K562 (cell line): ENCODE results near the gene COL26A1. TPM values are rescaled to one million over a fixed set of nuclear protein-coding genes. Genes with fewer than 3 reads are reported as not detected.

Experiments used
- ATF1 ChIP-seq, 2 experiments: fragments of 450-650 bp in 1 of 2; IDR thresholded peaks; 2 replicates each; pipeline ENCODE4 v1.6.1; 2016; ENCODE audit warnings: missing compliant biosample characterization in 1 of 2, missing genetic modification characterization in 1 of 2
- BRF1 ChIP-seq: IDR thresholded peaks from 3 replicates; pipeline ENCODE4 v1.6.1; 2011; ENCODE audit warnings: borderline replicate concordance, mild to moderate bottlenecking; ENCODE audit not compliant: insufficient read length; ENCODE audit errors: extremely low read depth
- DLX4 ChIP-seq: fragments of 250-450 bp; sonication (Bioruptor Pico); IDR thresholded peaks from 2 replicates; pipeline ENCODE4 v1.6.1; 2021; ENCODE audit warnings: mild to moderate bottlenecking
- EZH2 ChIP-seq: IDR thresholded peaks from 2 replicates; pipeline ENCODE4 v1.6.1; 2012; ENCODE audit warnings: low read depth, mild to moderate bottlenecking, inconsistent platforms, low read length, borderline replicate concordance
- FOSL1 ChIP-seq: fragments of 200-800 bp; sonication (Bioruptor generic); conservative IDR thresholded peaks from 2 replicates; pipeline ENCODE4 v1.6.1; 2016; ENCODE audit warnings: missing genetic modification characterization, missing compliant biosample characterization
- GATA2 ChIP-seq: sonication (generic); formaldehyde crosslinking; IDR thresholded peaks from 2 replicates; pipeline ENCODE4 v1.4.0; 2020; ENCODE audit warnings: mild to moderate bottlenecking, missing genetic modification reagents
- LCOR ChIP-seq: sonication (generic); formaldehyde crosslinking; IDR thresholded peaks from 2 replicates; pipeline ENCODE4 v1.8.0; 2022; ENCODE audit warnings: mild to moderate bottlenecking, missing genetic modification reagents
- MAFK ChIP-seq: IDR thresholded peaks from 2 replicates; pipeline ENCODE4 v1.6.1; 2011; ENCODE audit warnings: low read length, improper control_type of control experiment
- MXD1 ChIP-seq: fragments of 250-450 bp; sonication (Bioruptor Pico); IDR thresholded peaks from 2 replicates; pipeline ENCODE4 v1.8.0; 2021; ENCODE audit warnings: borderline replicate concordance, mild to moderate bottlenecking, moderate library complexity; ENCODE audit not compliant: poor library complexity, severe bottlenecking
- NEUROD1 ChIP-seq: fragments of 150-350 bp; IDR thresholded peaks from 2 replicates; pipeline ENCODE4 v1.6.1; 2014; ENCODE audit warnings: borderline replicate concordance, low read length, low read depth; ENCODE audit not compliant: partially characterized antibody
- SFPQ ChIP-seq: fragments of 200-400 bp; formaldehyde crosslinking; IDR thresholded peaks from 2 replicates; pipeline ENCODE4 v1.6.1; 2017; ENCODE audit warnings: mild to moderate bottlenecking, low read depth, low read length, moderate library complexity
- SIN3A ChIP-seq, 2 experiments: fragments of 150-350 bp in 1 of 2; IDR thresholded peaks; 2 replicates each; pipeline ENCODE4 v1.6.1; 2011 to 2016; ENCODE audit warnings: borderline replicate concordance in 2 of 2, low read depth in 2 of 2, low read length in 2 of 2, mild to moderate bottlenecking in 2 of 2, moderate library complexity in 2 of 2; ENCODE audit not compliant: control insufficient read depth in 1 of 2
- TEAD1 ChIP-seq, 2 experiments: fragments of 450-650 bp in 1 of 2; sonication (generic) in 1 of 2; formaldehyde crosslinking; IDR thresholded peaks; 2 replicates each; pipeline versions ENCODE4 v1.4.0 to v1.8.0; 2020 to 2022; ENCODE audit warnings: mild to moderate bottlenecking in 2 of 2, missing genetic modification reagents in 1 of 2
- TEAD4 ChIP-seq, 2 experiments: sonication (generic) in 1 of 2; formaldehyde crosslinking in 1 of 2; IDR thresholded peaks; 2 replicates each; pipeline versions ENCODE4 v1.6.1 to v1.8.0; 2012 to 2022; ENCODE audit warnings: borderline replicate concordance in 1 of 2, inconsistent platforms in 1 of 2, low read length in 1 of 2, mild to moderate bottlenecking in 1 of 2, missing genetic modification reagents in 1 of 2
- ZNF133 ChIP-seq: fragments of 250-450 bp; sonication (Bioruptor Pico); IDR thresholded peaks from 2 replicates; pipeline ENCODE4 v1.4.0; 2020; ENCODE audit warnings: mild to moderate bottlenecking
- ZNF143 ChIP-seq: sonication (generic); formaldehyde crosslinking; IDR thresholded peaks from 2 replicates; pipeline ENCODE4 v1.9.0; 2022; ENCODE audit warnings: mild to moderate bottlenecking, missing genetic modification reagents
- ZNF77 ChIP-seq: fragments of 250-450 bp; sonication (Bioruptor Pico); IDR thresholded peaks from 2 replicates; pipeline ENCODE4 v1.5.0; 2020
- polyA plus RNA-seq, 8 experiments: library from polyadenylated mRNA; depleted of rRNA in 4 of 8; stranded (reverse) in 5 of 8; unstranded in 3 of 8; fragments of >200 nt; fragmentation: Nextera tagmentation in 2 of 8; fragmentation: Illumina TruSeq in 1 of 8; extraction: Ambion mirVana in 2 of 8; extraction: Trizol in 1 of 8; gene quantifications; 2 replicates each; pipeline versions ENCODE4 v1.2.1 to v1.2.3, GENCODE V29; 2011 to 2014; ENCODE audit warnings: inconsistent platforms in 1 of 8, missing spikeins in 1 of 8
- total RNA-seq, 7 experiments: library from RNA; depleted of rRNA in 6 of 7; stranded (reverse); fragments of >200 nt in 6 of 7; fragmentation: Illumina TruSeq in 2 of 7; extraction: Trizol in 2 of 7; gene quantifications; 2 replicates each; pipeline versions ENCODE4 v1.2.1 to v1.2.3, GENCODE V29; 2011 to 2021; ENCODE audit warnings: low replicate concordance in 1 of 7
- TF ChIP-seq, protein P1 (sequence below): fragments of 450-650 bp; IDR thresholded peaks from 2 replicates; pipeline ENCODE4 v1.7.0; 2016; ENCODE audit warnings: borderline replicate concordance
- TF ChIP-seq, protein P2 (sequence below): fragments of 250-450 bp; sonication (Bioruptor Pico); IDR thresholded peaks from 2 replicates; pipeline ENCODE4 v1.5.0; 2020; ENCODE audit warnings: mild to moderate bottlenecking, borderline replicate concordance

The COL26A1 gene
- total and polyA plus RNA-seq, 9 of the 15 experiments (the other 6 are each of a cell fraction or from before 2014, with no cell fraction given): 0.04 to 0.39 (median 0.07) TPM; not detected in 5

DNA sequence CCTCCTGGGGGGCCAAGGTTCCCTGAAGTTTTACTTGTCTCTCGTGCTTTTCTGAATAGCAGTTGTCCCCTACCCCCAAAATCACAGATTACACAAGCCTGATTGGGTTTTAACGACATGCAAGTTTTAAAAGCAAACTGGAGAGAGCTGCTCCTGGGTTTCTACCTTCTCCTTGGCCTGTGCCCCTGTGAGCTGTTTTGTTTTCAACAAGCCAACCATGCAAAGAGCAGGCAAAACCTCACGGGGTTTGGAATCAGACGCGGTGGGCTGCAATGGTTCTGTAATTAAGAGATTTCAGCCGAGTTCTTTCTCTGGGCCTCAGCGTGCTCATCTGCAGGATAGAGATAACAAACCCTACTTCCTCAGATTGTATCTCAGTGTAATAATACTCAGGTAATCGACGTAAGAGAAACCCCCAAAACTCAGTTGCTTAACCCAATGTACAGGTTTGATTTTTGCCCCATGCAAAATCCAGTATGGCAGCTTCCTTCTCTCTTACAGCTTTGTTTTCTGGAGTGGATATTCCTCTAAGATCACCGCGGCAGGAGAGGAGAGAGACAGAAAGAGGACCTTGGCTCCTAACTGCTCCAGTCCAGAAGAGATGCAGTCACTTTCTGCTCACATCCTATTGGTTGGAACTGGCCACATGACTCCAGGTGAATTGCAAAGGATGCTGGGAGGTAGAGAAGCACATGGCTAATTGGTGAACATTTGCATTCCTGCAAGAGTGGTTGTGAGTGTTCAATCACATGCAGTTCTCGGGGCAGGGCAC lies 224.4 kb downstream of the COL26A1 start (continued):
- TF ChIP-seq TEAD4 (IDR thresholded peaks at IDR 0.05; ENCODE audit: low read length) (peak; percentile 44; the same call in 1 of the 2 replicates), TEAD4 (CRISPR knock-in tag; IDR thresholded peaks at IDR 0.05; ENCODE audit: borderline replicate concordance) (no peak), LCOR (CRISPR knock-in tag) (no peak), ATF1 (CRISPR knock-in tag; IDR thresholded peaks at IDR 0.05) (no peak), ATF1 (tag; IDR thresholded peaks at IDR 0.05) (no peak), ZNF77 (no peak), MAFK (no peak), TEAD1 (CRISPR knock-in tag; IDR thresholded peaks at IDR 0.05) (no peak), SFPQ (no peak), GATA2 (CRISPR knock-in tag) (no peak), EZH2 (no peak), DLX4 (no peak), MXD1 (CRISPR knock-in tag) (no peak), NEUROD1 (no peak), FOSL1 (tag) (no peak), ZNF133 (no peak), BRF1 (no peak), ZNF143 (CRISPR knock-in tag) (peak; percentile 69), SIN3A (IDR thresholded peaks at IDR 0.05; ENCODE audit: borderline replicate concordance in 2 of 2, control insufficient read depth in 1 of 2, low read depth in 2 of 2, low read length in 2 of 2) (no peak)
- TF ChIP-seq, protein P1, sequence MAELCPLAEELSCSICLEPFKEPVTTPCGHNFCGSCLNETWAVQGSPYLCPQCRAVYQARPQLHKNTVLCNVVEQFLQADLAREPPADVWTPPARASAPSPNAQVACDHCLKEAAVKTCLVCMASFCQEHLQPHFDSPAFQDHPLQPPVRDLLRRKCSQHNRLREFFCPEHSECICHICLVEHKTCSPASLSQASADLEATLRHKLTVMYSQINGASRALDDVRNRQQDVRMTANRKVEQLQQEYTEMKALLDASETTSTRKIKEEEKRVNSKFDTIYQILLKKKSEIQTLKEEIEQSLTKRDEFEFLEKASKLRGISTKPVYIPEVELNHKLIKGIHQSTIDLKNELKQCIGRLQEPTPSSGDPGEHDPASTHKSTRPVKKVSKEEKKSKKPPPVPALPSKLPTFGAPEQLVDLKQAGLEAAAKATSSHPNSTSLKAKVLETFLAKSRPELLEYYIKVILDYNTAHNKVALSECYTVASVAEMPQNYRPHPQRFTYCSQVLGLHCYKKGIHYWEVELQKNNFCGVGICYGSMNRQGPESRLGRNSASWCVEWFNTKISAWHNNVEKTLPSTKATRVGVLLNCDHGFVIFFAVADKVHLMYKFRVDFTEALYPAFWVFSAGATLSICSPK: no peak
- TF ChIP-seq, protein P2, sequence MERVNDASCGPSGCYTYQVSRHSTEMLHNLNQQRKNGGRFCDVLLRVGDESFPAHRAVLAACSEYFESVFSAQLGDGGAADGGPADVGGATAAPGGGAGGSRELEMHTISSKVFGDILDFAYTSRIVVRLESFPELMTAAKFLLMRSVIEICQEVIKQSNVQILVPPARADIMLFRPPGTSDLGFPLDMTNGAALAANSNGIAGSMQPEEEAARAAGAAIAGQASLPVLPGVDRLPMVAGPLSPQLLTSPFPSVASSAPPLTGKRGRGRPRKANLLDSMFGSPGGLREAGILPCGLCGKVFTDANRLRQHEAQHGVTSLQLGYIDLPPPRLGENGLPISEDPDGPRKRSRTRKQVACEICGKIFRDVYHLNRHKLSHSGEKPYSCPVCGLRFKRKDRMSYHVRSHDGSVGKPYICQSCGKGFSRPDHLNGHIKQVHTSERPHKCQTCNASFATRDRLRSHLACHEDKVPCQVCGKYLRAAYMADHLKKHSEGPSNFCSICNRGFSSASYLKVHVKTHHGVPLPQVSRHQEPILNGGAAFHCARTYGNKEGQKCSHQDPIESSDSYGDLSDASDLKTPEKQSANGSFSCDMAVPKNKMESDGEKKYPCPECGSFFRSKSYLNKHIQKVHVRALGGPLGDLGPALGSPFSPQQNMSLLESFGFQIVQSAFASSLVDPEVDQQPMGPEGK (CRISPR knock-in tag): no peak
